22Rv1 (cell line): ENCODE data around the gene LRBA.
A peak's percentile ranks its signal among the peaks of the same experiment; 100 is the strongest.

ENCODE experiments used
- H3K27ac ChIP-seq: fragments of 450-650 bp; 2 replicates; pipeline ENCODE4 v1.5.1; 2017
- ZFX ChIP-seq: fragments of 450-650 bp; IDR thresholded peaks from 2 replicates; pipeline ENCODE4 v1.6.1; 2017; ENCODE audit warnings: antibody characterized with exemption, borderline replicate concordance
- TF ChIP-seq, protein P1 (sequence below): fragments of 450-650 bp; IDR thresholded peaks from 2 replicates; pipeline ENCODE4 v1.5.1; 2017; ENCODE audit warnings: mild to moderate bottlenecking

LRBA gene

DNA sequence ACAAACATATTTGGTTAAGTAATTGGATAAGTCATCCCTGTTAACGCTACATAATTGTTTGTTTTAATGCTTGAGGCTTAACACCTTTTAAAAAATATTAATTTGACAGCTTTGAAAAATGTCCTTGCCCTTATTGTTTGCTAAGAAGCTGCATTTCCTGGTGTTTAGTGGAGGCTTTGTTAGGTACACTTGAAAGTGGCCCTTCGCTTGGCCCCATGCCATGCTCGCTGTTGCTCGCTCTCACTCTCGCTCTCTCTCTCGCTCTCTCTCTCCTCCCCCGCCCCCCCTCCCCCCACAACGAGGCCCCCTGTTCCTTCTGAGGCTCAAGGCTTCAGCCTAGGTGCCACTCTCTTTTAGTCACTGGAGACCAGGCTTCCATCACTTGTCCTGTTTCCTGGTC, 797.3 kb downstream of the LRBA start:
- no peak overlapping the region for H3K27ac ChIP-seq
- TF ChIP-seq ZFX = no peak
- TF ChIP-seq, protein P1, sequence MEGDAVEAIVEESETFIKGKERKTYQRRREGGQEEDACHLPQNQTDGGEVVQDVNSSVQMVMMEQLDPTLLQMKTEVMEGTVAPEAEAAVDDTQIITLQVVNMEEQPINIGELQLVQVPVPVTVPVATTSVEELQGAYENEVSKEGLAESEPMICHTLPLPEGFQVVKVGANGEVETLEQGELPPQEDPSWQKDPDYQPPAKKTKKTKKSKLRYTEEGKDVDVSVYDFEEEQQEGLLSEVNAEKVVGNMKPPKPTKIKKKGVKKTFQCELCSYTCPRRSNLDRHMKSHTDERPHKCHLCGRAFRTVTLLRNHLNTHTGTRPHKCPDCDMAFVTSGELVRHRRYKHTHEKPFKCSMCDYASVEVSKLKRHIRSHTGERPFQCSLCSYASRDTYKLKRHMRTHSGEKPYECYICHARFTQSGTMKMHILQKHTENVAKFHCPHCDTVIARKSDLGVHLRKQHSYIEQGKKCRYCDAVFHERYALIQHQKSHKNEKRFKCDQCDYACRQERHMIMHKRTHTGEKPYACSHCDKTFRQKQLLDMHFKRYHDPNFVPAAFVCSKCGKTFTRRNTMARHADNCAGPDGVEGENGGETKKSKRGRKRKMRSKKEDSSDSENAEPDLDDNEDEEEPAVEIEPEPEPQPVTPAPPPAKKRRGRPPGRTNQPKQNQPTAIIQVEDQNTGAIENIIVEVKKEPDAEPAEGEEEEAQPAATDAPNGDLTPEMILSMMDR = no peak

DNA sequence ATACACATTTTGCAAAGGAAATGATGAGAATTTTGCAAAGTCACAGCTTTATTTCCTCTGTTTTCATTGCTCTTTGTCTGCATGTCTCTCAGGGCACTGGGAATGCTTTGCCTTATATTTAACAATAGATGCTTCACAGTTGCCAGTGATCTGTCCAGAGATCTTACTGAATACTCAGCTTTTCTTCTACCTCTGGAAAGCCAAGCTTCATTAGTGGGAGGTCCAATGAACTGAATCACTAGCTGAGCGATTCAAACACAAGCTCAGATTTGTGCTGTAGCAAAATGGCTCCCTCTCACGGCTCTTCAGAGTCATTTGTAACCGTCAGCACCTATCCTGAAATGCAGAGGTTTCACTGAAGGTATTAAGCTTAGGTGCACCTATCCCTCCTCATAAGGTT, 797.9 kb downstream of the LRBA start:
- no peak overlapping the region for H3K27ac ChIP-seq
- no peak for TF ChIP-seq ZFX
- TF ChIP-seq, protein P1 = peak; percentile 37; the same call in 1 of the 2 replicates

DNA sequence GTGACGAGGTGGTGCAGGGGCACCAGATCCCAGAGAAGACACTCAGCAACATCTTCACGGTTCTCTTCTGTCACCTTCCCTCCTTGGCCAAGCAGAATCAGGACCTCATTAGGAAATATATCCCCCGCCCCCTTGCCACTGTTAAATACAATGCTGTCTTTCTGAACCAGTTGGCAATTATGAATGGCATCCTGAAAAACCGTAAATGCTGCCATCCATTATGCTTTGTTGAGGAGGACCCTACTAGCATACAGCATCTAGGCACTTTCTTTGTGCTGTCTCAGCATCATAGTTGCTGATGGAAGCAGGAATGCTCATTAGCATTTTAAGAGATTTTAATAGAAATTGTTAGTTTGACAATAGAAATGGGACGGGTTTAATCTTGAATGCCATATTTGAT, 798.4 kb downstream of the LRBA start:
- TF ChIP-seq ZFX = no peak
- TF ChIP-seq, protein P1 = no peak
- no peak overlapping the region for H3K27ac ChIP-seq

DNA sequence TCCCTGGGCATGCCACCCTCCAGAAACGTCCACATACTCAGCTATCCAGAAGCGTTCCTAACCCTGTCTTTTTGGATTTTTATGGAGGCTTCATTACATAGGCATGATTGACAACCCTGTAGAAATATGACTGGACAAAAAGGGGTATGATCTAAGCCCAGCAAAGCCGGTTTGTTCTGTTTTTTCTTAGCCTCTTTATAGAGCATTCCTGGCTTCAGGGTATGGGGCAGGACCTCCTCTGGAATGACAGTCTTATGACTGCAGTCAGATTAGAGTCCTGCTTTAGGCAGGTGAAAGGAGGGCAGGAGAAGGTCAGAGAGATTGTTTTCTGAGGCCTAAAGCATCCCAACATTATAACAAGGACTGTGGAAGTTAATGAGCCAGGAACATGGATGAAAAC, 799.5 kb downstream of the LRBA start:
- TF ChIP-seq, protein P1 = no peak
- no peak for TF ChIP-seq ZFX
- peak overlapping the region; percentile 58 for H3K27ac ChIP-seq
